Karpas-422 (cell line): ENCODE measurements around the gene EPB41L4A. TPM values are rescaled to one million over a fixed set of nuclear protein-coding genes. Genes with fewer than 3 reads are reported as not detected.

Experiments
- DNase-seq: peaks from one replicate; pipeline ENCODE4 v3.0.0-alpha.2; 2015
- H2AFZ ChIP-seq: fragments of 200-600 bp; sonication (generic); 2 replicates; pipeline ENCODE4 v1.6.1; 2014; ENCODE audit warnings: antibody characterized with exemption, low read length, mixed read lengths
- H3K27ac ChIP-seq: fragments of 200-600 bp; sonication (generic); 2 replicates; pipeline ENCODE4 v1.5.1; 2014; ENCODE audit warnings: mild to moderate bottlenecking, low read length, moderate library complexity
- H3K27me3 ChIP-seq: fragments of 200-600 bp; sonication (generic); 2 replicates; pipeline ENCODE4 v1.6.1; 2014; ENCODE audit warnings: low read length, mixed read lengths
- H3K36me3 ChIP-seq: fragments of 200-600 bp; sonication (generic); 2 replicates; pipeline ENCODE4 v1.6.1; 2014; ENCODE audit warnings: low read length, mixed read lengths; ENCODE audit not compliant: insufficient read depth
- H3K4me1 ChIP-seq: fragments of 200-600 bp; sonication (generic); 2 replicates; pipeline ENCODE4 v1.6.1; 2014; ENCODE audit warnings: mild to moderate bottlenecking, low read length, mixed read lengths
- H3K4me2 ChIP-seq: fragments of 200-600 bp; sonication (generic); 2 replicates; pipeline ENCODE4 v1.6.1; 2014; ENCODE audit warnings: low read length, low read depth, mild to moderate bottlenecking; ENCODE audit not compliant: poor library complexity, severe bottlenecking
- H3K4me3 ChIP-seq: fragments of 200-600 bp; sonication (generic); 2 replicates; pipeline ENCODE4 v1.5.1; 2014; ENCODE audit warnings: mild to moderate bottlenecking, antibody characterized with exemption, low read length, mixed read lengths
- H3K79me2 ChIP-seq: fragments of 200-600 bp; sonication (generic); 2 replicates; pipeline ENCODE4 v1.6.1; 2014; ENCODE audit warnings: mild to moderate bottlenecking, low read length, mixed read lengths
- H3K9ac ChIP-seq: fragments of 200-600 bp; sonication (generic); 2 replicates; pipeline ENCODE4 v1.6.0; 2014; ENCODE audit warnings: low read length
- H3K9me2 ChIP-seq: fragments of 200-600 bp; sonication (generic), shearing (Covaris generic); replicated peaks from 2 replicates; pipeline ENCODE4 v1.6.0; 2014; ENCODE audit warnings: mild to moderate bottlenecking, low read length, moderate library complexity; ENCODE audit not compliant: insufficient read depth
- H3K9me3 ChIP-seq: fragments of 300-700, 200-600 bp; sonication (generic); 2 replicates; pipeline ENCODE4 v1.6.1; 2014; ENCODE audit warnings: low read length, mixed read lengths
- H4K20me1 ChIP-seq: fragments of 200-600 bp; sonication (generic); 2 replicates; pipeline ENCODE4 v1.6.1; 2014; ENCODE audit warnings: mild to moderate bottlenecking, antibody characterized with exemption, low read length, low read depth; ENCODE audit not compliant: insufficient read depth
- total RNA-seq: library from RNA; depleted of rRNA; stranded (reverse); fragments of >200 nt; shearing (Covaris generic); gene quantifications from 2 replicates; pipeline ENCODE4 v1.2.3, GENCODE V29; 2014; ENCODE audit warnings: low replicate concordance

The EPB41L4A gene
- total RNA-seq, 1 experiment from 2014 or later, result 0.63 TPM

- no peaks in the 10 kb centered on the region for H3K4me1 ChIP-seq
- no peaks in the 10 kb centered on the region for H4K20me1 ChIP-seq
- no peak overlapping the region for H3K9ac ChIP-seq
- H2AFZ ChIP-seq, result no peak overlapping the region
- no peaks in the 10 kb centered on the region for H3K27me3 ChIP-seq
- no peaks in the 10 kb centered on the region for H3K9me2 ChIP-seq
- no peak overlapping the region for H3K4me3 ChIP-seq
- no peak for DNase-seq
- no peaks in the 10 kb centered on the region for H3K36me3 ChIP-seq
- no peak overlapping the region for H3K27ac ChIP-seq
- H3K4me2 ChIP-seq, result no peak overlapping the region
- no peaks in the 10 kb centered on the region for H3K9me3 ChIP-seq
- H3K79me2 ChIP-seq, result no peaks in the 10 kb centered on the region
Measured at GRCh38 chr5:112348387-112348786, 70.7 kb downstream of the EPB41L4A start.

- H4K20me1 ChIP-seq, result no peaks in the 10 kb centered on the region
- H3K79me2 ChIP-seq, result no peaks in the 10 kb centered on the region
- no peak overlapping the region for H2AFZ ChIP-seq
- H3K27me3 ChIP-seq, result no peaks in the 10 kb centered on the region; the same call in 1 of the 2 replicates
- DNase-seq, result no peak
- no peak overlapping the region for H3K4me3 ChIP-seq
- no peaks in the 10 kb centered on the region for H3K9me2 ChIP-seq
- H3K27ac ChIP-seq, result no peak overlapping the region
- no peak overlapping the region for H3K4me2 ChIP-seq
- no peaks in the 10 kb centered on the region for H3K9me3 ChIP-seq
- no peaks in the 10 kb centered on the region for H3K36me3 ChIP-seq
- no peak overlapping the region for H3K9ac ChIP-seq
- no peaks in the 10 kb centered on the region for H3K4me1 ChIP-seq
Measured at GRCh38 chr5:112346411-112347044, 72.5 kb downstream of the EPB41L4A start.

- Histone ChIP-seq H3K36me3 (no peaks in the 10 kb centered on the region), H4K20me1 (no peaks in the 10 kb centered on the region), H2AFZ (no peak overlapping the region), H3K9me2 (no peaks in the 10 kb centered on the region), H3K4me2 (no peak overlapping the region), H3K4me1 (no peaks in the 10 kb centered on the region), H3K79me2 (no peaks in the 10 kb centered on the region), H3K9me3 (no peaks in the 10 kb centered on the region), H3K9ac (no peak overlapping the region), H3K4me3 (no peak overlapping the region), H3K27me3 (no peaks in the 10 kb centered on the region; the same call in 1 of the 2 replicates), H3K27ac (no peak overlapping the region)
- DNase-seq, result no peak
Measured at GRCh38 chr5:112344540-112344939, 74.5 kb downstream of the EPB41L4A start.

- Histone ChIP-seq H3K27ac (no peak overlapping the region), H3K4me3 (no peak overlapping the region), H2AFZ (no peak overlapping the region), H3K4me2 (no peak overlapping the region), H3K9ac (no peak overlapping the region), H3K27me3 (no peaks in the 10 kb centered on the region; the same call in 1 of the 2 replicates), H3K36me3 (no peaks in the 10 kb centered on the region), H3K4me1 (no peaks in the 10 kb centered on the region), H4K20me1 (no peaks in the 10 kb centered on the region), H3K9me2 (no peaks in the 10 kb centered on the region), H3K79me2 (no peaks in the 10 kb centered on the region), H3K9me3 (no peaks in the 10 kb centered on the region)
- no peak for DNase-seq
Measured at GRCh38 chr5:112342389-112342788, 76.7 kb downstream of the EPB41L4A start.

GRCh38 chr5:112339761-112340160 is 79.3 kb downstream of the EPB41L4A start:
- DNase-seq, result no peak
- H3K27ac ChIP-seq, result no peak overlapping the region
- H3K9me2 ChIP-seq, result no peaks in the 10 kb centered on the region
- H3K9ac ChIP-seq, result no peak overlapping the region
- H4K20me1 ChIP-seq, result no peaks in the 10 kb centered on the region
- H3K4me1 ChIP-seq, result no peaks in the 10 kb centered on the region
- H3K27me3 ChIP-seq, result no peaks in the 10 kb centered on the region; the same call in 1 of the 2 replicates
- no peak overlapping the region for H3K4me3 ChIP-seq
- no peak overlapping the region for H2AFZ ChIP-seq
- no peaks in the 10 kb centered on the region for H3K9me3 ChIP-seq
- no peak overlapping the region for H3K4me2 ChIP-seq
- no peaks in the 10 kb centered on the region for H3K36me3 ChIP-seq
- no peaks in the 10 kb centered on the region for H3K79me2 ChIP-seq

- Histone ChIP-seq H3K79me2 (no peaks in the 10 kb centered on the region), H3K9ac (no peak overlapping the region), H3K4me2 (no peak overlapping the region), H3K9me2 (no peaks in the 10 kb centered on the region), H3K4me3 (no peak overlapping the region), H3K4me1 (no peaks in the 10 kb centered on the region), H3K27ac (no peak overlapping the region), H4K20me1 (no peaks in the 10 kb centered on the region), H2AFZ (no peak overlapping the region), H3K9me3 (no peaks in the 10 kb centered on the region), H3K27me3 (no peaks in the 10 kb centered on the region; the same call in 1 of the 2 replicates), H3K36me3 (no peaks in the 10 kb centered on the region)
- no peak for DNase-seq
Measured at GRCh38 chr5:112338681-112339337, 80.3 kb downstream of the EPB41L4A start.

GRCh38 chr5:112333331-112333781 is 85.7 kb downstream of the EPB41L4A start:
- H2AFZ ChIP-seq, result no peak overlapping the region
- H3K9ac ChIP-seq, result no peak overlapping the region
- DNase-seq, result no peak
- H3K4me3 ChIP-seq, result no peak overlapping the region
- peaks cover 12% of the 10 kb centered on the region for H3K4me1 ChIP-seq
- no peaks in the 10 kb centered on the region for H4K20me1 ChIP-seq
- H3K9me2 ChIP-seq, result no peaks in the 10 kb centered on the region
- H3K9me3 ChIP-seq, result no peaks in the 10 kb centered on the region
- no peak overlapping the region for H3K4me2 ChIP-seq
- no peaks in the 10 kb centered on the region for H3K79me2 ChIP-seq
- no peak overlapping the region for H3K27ac ChIP-seq
- H3K36me3 ChIP-seq, result no peaks in the 10 kb centered on the region
- no peaks in the 10 kb centered on the region for H3K27me3 ChIP-seq

- no peaks in the 10 kb centered on the region for H3K9me3 ChIP-seq
- no peaks in the 10 kb centered on the region for H3K9me2 ChIP-seq
- no peaks in the 10 kb centered on the region for H3K79me2 ChIP-seq
- no peak for DNase-seq
- H3K9ac ChIP-seq, result no peak overlapping the region
- no peak overlapping the region for H3K27ac ChIP-seq
- peaks cover 12% of the 10 kb centered on the region for H3K4me1 ChIP-seq
- H3K36me3 ChIP-seq, result no peaks in the 10 kb centered on the region
- H3K4me3 ChIP-seq, result no peak overlapping the region
- H2AFZ ChIP-seq, result no peak overlapping the region
- no peak overlapping the region for H3K4me2 ChIP-seq
- H3K27me3 ChIP-seq, result no peaks in the 10 kb centered on the region
- no peaks in the 10 kb centered on the region for H4K20me1 ChIP-seq
Measured at GRCh38 chr5:112331892-112332291, 87.2 kb downstream of the EPB41L4A start.
